Astrocyte of the cerebellum (primary cell): ENCODE measurements around the gene DENND2A.
"Not testable (repeated sequence)": the region's sequence is repeated elsewhere in the genome, so short reads cannot be mapped to it uniquely, and the experiment has no call there.

Experiments used
- DNase-seq: peaks from one replicate; pipeline ENCODE4 v3.0.0-alpha.2; 2011; ENCODE audit warnings: low read depth
- H3K4me3 ChIP-seq: 2 replicates; pipeline ENCODE4 v1.5.1; 2011; ENCODE audit warnings: mild to moderate bottlenecking, low read depth, low read length, moderate library complexity
- in situ Hi-C: cut with HindIII; loops from 2 replicates; pipeline ENCODE4 v1.10.0; 2017; ENCODE audit warnings: low sequenced_read_pairs
- TF ChIP-seq, protein P1 (sequence below): IDR thresholded peaks from 2 replicates; pipeline ENCODE4 v1.5.1; 2012; ENCODE audit warnings: low read length, low read depth, moderate library complexity, mild to moderate bottlenecking; ENCODE audit errors: missing control alignments

Gene DENND2A

DNA sequence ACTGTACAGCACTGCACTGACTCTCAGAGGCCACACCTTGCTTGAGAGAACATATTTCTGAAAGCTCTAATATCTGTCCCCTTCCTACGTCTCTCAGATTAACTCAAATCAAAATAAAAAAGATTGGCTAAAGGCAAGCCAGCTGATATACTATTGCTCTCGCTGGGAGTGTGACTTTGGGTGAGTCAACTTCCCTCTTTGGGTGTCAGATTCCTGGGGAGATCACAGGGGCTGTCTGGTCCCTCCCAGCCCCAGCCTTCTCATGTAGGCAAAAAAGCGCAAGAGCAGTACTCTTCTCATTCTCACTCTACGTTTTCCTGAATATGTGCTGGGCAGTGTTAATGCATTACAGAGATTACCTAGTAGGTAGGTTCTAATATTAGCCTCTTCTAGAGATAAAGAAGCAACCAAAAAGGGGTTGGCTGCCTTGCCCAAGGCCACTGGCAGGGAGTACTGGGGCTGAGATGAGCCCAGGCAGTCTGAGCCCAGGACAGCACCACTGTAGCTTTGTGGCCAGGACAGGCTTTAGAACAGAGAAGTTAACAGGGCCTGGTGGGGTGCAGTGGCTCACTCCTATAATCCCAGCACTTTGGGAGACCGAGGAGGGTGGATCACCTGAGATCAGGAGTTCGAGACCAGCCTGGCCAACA is 9.1 kb upstream of the DENND2A start:
- TF ChIP-seq, protein P1, sequence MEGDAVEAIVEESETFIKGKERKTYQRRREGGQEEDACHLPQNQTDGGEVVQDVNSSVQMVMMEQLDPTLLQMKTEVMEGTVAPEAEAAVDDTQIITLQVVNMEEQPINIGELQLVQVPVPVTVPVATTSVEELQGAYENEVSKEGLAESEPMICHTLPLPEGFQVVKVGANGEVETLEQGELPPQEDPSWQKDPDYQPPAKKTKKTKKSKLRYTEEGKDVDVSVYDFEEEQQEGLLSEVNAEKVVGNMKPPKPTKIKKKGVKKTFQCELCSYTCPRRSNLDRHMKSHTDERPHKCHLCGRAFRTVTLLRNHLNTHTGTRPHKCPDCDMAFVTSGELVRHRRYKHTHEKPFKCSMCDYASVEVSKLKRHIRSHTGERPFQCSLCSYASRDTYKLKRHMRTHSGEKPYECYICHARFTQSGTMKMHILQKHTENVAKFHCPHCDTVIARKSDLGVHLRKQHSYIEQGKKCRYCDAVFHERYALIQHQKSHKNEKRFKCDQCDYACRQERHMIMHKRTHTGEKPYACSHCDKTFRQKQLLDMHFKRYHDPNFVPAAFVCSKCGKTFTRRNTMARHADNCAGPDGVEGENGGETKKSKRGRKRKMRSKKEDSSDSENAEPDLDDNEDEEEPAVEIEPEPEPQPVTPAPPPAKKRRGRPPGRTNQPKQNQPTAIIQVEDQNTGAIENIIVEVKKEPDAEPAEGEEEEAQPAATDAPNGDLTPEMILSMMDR = no peak
- DNase-seq = no peak
- no peak overlapping the region for H3K4me3 ChIP-seq
- in situ Hi-C loops = no loop called here

DNA sequence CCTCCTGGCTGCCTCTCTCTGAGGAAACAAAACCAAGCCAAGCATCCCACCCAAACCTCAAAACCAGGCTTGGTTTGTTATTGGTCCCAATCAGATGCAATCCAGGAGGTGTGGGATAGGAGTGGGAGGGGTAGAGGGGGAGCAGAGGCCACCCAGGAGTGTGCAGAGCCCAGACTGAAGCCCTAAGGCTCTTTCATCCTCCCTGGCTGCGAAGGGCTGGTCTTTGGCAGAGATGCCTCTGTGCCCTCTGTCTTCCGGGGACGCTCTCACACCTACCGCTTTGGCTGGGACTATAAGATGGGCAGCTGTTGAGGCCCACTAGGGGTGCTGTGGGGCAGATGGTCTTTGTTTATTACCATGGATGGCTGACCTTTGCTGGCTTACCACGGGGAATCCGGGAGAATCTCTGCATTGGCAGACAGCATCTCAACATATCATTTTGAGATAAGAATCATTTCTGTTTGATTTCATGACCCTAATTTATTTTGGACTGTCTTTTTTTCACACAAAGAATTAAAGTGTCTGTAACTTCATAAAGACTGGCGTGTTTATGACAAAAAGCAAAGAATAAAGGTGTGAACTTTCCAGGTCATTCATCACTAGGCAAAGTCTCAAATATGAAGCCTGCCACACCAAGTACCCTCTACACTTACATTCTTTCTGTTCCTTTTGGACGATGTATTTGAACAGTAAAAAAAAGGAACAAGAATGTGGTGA is 6.5 kb upstream of the DENND2A start:
- TF ChIP-seq, protein P1 = peak; percentile 72
- DNase-seq = no peak
- in situ Hi-C loops = no loop called here
- no peak overlapping the region for H3K4me3 ChIP-seq

DNA sequence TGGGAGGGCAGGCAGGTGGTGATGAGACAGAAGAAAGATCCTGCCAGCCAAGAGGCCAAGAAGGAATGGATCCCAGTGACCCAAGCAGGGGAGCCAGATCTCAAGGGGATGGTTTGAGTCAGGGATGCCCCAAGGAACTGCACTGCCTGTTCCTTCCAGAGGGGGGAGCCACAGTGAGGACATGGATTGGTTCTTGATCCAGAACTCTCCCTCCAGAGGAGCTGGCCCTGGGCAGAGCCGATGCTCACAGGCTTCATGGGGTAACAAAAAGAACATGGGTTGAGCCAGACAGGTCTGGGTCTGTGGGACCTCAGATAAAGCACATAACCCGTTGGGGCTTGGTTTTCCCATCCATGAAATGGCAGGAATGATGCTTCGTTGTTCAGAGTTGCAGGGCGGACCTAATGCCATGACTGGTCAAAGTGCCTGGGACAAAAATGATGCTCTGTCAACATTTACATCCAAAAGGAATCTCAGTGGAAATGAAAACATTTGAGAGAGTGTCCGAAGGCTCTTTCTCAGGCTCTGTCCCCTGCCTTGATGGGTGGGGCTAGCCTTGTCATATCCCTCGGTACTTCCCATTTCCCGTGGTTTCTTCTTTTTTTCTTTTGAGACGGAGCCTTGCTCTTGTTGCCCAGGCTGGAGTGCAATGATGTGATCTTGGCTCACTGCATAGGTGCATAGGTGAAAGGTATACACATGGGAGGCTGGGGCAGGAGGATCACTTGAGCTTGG is 4.7 kb upstream of the DENND2A start:
- no peak for DNase-seq
- H3K4me3 ChIP-seq = no peak overlapping the region
- TF ChIP-seq, protein P1 = peak; percentile 36
- in situ Hi-C loops = no loop called here

DNA sequence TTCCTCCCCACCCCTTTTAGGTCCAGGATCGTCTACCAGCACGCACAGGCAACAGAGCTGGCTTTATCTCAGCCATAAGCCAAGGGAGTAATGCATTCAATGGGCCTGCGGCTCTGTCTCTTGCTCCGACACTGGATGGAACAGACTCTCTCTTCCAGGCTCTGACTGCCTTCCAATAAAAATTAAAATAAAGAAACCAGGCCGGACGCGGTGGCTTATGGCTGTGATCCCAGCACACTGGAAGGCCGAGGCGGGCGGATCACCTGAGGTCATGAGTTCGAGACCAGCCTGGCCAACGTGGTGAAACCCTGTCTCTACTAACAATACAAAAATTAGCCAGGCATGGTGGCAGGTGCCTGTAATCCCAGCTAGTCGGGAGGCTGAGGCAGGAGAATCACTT is 4.1 kb upstream of the DENND2A start:
- H3K4me3 ChIP-seq, DNase-seq: not testable (repeated sequence)
- in situ Hi-C loops = loop anchor here (5.0 kb wide), 2 partner anchors 47 to 107 kb away; no protein-coding TSS in a partner anchor

DNA sequence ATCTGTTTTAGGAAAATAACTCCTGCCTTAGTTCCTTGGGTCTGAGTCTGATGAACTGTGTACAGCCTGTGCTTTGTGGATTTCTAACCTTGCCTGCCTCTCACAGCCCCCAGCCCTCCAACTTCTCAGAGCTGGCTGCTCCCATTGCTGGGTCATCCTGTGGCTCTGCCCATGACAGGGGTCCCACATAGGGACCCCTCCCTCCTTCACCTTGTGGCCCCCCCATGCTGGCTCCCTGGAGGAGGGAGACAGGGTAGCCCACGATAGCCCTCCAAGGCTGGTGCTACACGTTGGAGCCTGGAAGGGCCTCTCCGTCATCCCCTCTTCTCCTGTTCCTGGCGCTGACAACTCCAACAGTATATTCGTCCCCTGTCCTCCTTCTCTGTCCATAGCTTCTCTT is 2.8 kb upstream of the DENND2A start:
- H3K4me3 ChIP-seq = no peak overlapping the region
- DNase-seq = no peak
- in situ Hi-C loops = loop anchor here (5.0 kb wide), 2 partner anchors 46 to 106 kb away; no protein-coding TSS in a partner anchor
- TF ChIP-seq, protein P1 = no peak

DNA sequence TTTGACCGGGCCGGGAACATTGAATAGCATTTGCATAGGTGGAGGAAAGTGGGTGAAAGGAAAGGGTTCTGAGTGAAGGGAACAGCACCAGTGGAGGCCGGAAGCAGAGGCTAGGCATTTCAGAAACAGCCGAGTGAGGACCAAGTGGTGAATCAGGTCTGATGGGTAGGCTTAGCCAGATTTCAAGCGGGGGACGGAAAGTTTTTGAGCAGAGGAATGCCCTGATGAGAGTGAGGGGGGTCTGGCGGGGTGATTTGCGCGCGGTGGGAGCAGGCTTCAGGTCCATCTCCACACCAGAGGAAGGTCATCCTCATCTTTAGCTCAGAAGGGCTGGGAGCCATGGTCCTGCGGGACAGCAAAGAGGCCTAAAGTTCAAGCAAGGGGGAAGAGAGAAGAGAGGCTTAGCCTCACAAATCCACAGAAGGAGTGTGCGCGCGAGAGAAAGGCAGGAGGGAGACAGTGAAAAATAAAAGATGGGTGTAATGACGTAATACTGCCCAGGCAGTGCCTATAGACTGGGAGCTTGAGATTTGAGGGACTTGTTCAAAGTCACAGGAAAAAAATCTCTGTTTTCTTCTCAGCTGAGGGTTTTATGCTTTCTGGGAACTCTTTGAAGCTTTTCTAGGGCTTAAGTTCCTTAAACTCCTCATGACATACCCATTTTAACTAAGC is 1.0 kb upstream of the DENND2A start:
- in situ Hi-C loops = loop anchor here (5.0 kb wide), 2 partner anchors 44 to 104 kb away; no protein-coding TSS in a partner anchor
- TF ChIP-seq, protein P1 = no peak
- peak overlapping the region; percentile 86 for H3K4me3 ChIP-seq
- DNase-seq = no peak
